Osteocyte (in vitro differentiated cells): ENCODE measurements around the gene GINS2. TPM values are rescaled to one million over a fixed set of nuclear protein-coding genes. Genes with fewer than 3 reads are reported as not detected.

Experiments used
- DNase-seq: peaks from one replicate; pipeline ENCODE4 v3.0.0; 2021; ENCODE audit warnings: mixed read lengths; ENCODE audit not compliant: unreplicated experiment; ENCODE audit errors: extremely low spot score
- H3K27ac Mint-ChIP-seq: one replicate; pipeline ENCODE4 v1.8.0; 2021; ENCODE audit warnings: mild to moderate bottlenecking, mixed read lengths; ENCODE audit not compliant: unreplicated experiment
- H3K27me3 Mint-ChIP-seq: one replicate; pipeline ENCODE4 v1.8.0; 2021; ENCODE audit warnings: mixed read lengths; ENCODE audit not compliant: unreplicated experiment
- H3K36me3 Mint-ChIP-seq: one replicate; pipeline ENCODE4 v1.8.0; 2021; ENCODE audit warnings: mixed read lengths; ENCODE audit not compliant: unreplicated experiment
- H3K4me1 Mint-ChIP-seq: one replicate; pipeline ENCODE4 v1.8.0; 2021; ENCODE audit warnings: mixed read lengths; ENCODE audit not compliant: unreplicated experiment
- H3K4me3 Mint-ChIP-seq: one replicate; pipeline ENCODE4 v1.8.0; 2021; ENCODE audit warnings: mild to moderate bottlenecking, moderate library complexity, mixed read lengths; ENCODE audit not compliant: unreplicated experiment
- H3K9me3 Mint-ChIP-seq: one replicate; pipeline ENCODE4 v1.8.0; 2021; ENCODE audit warnings: mixed read lengths; ENCODE audit not compliant: unreplicated experiment
- CTCF ChIP-seq: fragments of 200-600 bp; sonication (generic); IDR thresholded peaks from 2 replicates; pipeline ENCODE4 v1.5.0; 2021; ENCODE audit warnings: antibody characterized with exemption, mild to moderate bottlenecking, moderate library complexity
- total RNA-seq: library from RNA; stranded (reverse); gene quantifications from 2 replicates; pipeline ENCODE4 v1.2.1, GENCODE V29; 2021

GINS2 gene
- total RNA-seq, 1 donor from 2014 or later = 5.7 TPM

GRCh38 chr16:85697431-85697830, 8.7 kb upstream of the GINS2 start:
- no peaks in the 10 kb centered on the region for H3K9me3 Mint-ChIP-seq

GRCh38 chr16:85696781-85697180, 8.0 kb upstream of the GINS2 start:
- Mint-ChIP-seq H3K4me1 (no peaks in the 10 kb centered on the region), H3K4me3 (no peak overlapping the region), H3K27me3 (peaks cover 17% of the 10 kb centered on the region), H3K36me3 (no peaks in the 10 kb centered on the region), H3K27ac (no peak overlapping the region), H3K9me3 (no peaks in the 10 kb centered on the region)
- TF ChIP-seq CTCF = no peak
- no peak for DNase-seq

More at GRCh38 chr16:85697431-85697830, 8.7 kb upstream of the GINS2 start:
- DNase-seq = no peak
- TF ChIP-seq CTCF = no peak
- Mint-ChIP-seq H3K4me3 (no peak overlapping the region), H3K36me3 (no peaks in the 10 kb centered on the region), H3K27ac (no peak overlapping the region), H3K4me1 (no peaks in the 10 kb centered on the region), H3K27me3 (peaks cover 17% of the 10 kb centered on the region)

- Mint-ChIP-seq H3K4me1 (no peaks in the 10 kb centered on the region), H3K27ac (no peak overlapping the region), H3K36me3 (no peaks in the 10 kb centered on the region), H3K27me3 (peaks cover 20% of the 10 kb centered on the region), H3K4me3 (no peak overlapping the region), H3K9me3 (no peaks in the 10 kb centered on the region)
- no peak for DNase-seq
- no peak for TF ChIP-seq CTCF
Observed at GRCh38 chr16:85695196-85696128, 6.7 kb upstream of the GINS2 start.

- Mint-ChIP-seq H3K9me3 (no peaks in the 10 kb centered on the region), H3K4me3 (no peak overlapping the region), H3K27me3 (peaks cover 7% of the 10 kb centered on the region), H3K36me3 (no peaks in the 10 kb centered on the region), H3K27ac (no peak overlapping the region), H3K4me1 (peaks cover 14% of the 10 kb centered on the region)
- TF ChIP-seq CTCF = no peak
- DNase-seq = no peak
Observed at GRCh38 chr16:85690469-85691064, 1.8 kb upstream of the GINS2 start.

GRCh38 chr16:85689950-85690320, 1.2 kb upstream of the GINS2 start:
- peaks cover 14% of the 10 kb centered on the region for H3K4me1 Mint-ChIP-seq
- H3K27me3 Mint-ChIP-seq = peaks cover 7% of the 10 kb centered on the region
- H3K27ac Mint-ChIP-seq = no peak overlapping the region
- no peak for DNase-seq
- no peak for TF ChIP-seq CTCF
- no peaks in the 10 kb centered on the region for H3K9me3 Mint-ChIP-seq
- no peaks in the 10 kb centered on the region for H3K36me3 Mint-ChIP-seq
- H3K4me3 Mint-ChIP-seq = peak overlapping the region; percentile 32
